ENCODE measurements around the gene MFSD2A. TPM values are rescaled to one million over a fixed set of nuclear protein-coding genes. Genes with fewer than 3 reads are reported as not detected.

The MFSD2A gene
- total and polyA plus RNA-seq, 3 donors from 2014 or later: 122 to 201 (median 185) TPM

DNA sequence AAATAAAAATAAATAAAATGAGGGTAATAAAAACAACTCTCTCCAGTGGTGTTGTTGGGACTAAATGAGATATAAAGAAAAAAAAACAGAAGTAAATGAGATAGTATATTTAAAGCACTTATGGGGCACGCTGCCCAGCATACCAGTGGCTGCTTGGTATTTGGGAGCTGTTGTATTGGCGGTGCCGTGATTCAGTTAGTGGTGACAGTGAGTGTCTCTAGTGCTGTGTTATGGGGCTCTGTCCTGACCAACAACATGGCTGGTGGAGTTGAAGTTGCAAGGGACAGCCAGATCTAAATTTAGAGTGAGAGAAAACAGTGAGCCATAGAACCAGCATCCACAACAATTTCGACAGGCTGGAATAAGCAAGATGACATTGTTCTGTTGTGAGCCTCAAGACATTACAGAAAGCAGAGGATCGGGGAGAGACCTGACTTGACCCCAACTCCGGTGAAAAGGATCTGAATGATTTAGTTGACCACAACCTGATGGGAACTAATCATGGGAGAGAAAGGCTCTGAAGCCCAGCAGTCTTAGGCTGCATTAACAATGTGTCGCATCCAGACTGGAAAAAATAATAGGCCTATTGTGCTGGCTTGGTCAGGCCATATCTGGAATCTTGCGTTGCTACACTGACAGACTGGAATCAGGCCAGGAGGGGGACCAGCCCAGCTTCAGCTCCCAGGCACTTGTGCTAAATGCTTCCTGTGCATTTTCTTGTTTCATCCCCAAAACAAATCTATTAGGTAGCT lies 2.4 kb upstream of the MFSD2A start:
- no peak for TF ChIP-seq POLR2A (IDR thresholded peaks at IDR 0.05)
- TF ChIP-seq, protein P1, sequence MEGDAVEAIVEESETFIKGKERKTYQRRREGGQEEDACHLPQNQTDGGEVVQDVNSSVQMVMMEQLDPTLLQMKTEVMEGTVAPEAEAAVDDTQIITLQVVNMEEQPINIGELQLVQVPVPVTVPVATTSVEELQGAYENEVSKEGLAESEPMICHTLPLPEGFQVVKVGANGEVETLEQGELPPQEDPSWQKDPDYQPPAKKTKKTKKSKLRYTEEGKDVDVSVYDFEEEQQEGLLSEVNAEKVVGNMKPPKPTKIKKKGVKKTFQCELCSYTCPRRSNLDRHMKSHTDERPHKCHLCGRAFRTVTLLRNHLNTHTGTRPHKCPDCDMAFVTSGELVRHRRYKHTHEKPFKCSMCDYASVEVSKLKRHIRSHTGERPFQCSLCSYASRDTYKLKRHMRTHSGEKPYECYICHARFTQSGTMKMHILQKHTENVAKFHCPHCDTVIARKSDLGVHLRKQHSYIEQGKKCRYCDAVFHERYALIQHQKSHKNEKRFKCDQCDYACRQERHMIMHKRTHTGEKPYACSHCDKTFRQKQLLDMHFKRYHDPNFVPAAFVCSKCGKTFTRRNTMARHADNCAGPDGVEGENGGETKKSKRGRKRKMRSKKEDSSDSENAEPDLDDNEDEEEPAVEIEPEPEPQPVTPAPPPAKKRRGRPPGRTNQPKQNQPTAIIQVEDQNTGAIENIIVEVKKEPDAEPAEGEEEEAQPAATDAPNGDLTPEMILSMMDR (IDR thresholded peaks at IDR 0.05): no peak
- intact Hi-C loops (cut with DNase I; ENCODE audit: low total_unique reads): no loop called here
- peak; percentile 92 for DNase-seq
- Histone ChIP-seq H3K9me3 (no peaks in the 10 kb centered on the region), H3K4me3 (no peak overlapping the region), H3K27me3 (no peaks in the 10 kb centered on the region), H3K36me3 (ENCODE audit: low read depth, missing control alignments) (no peaks in the 10 kb centered on the region), H3K27ac (peak overlapping the region; percentile 39 to 72), H3K4me1 (peaks cover 44% of the 10 kb centered on the region)
- 53 to 61% methylated on average over 8 of the region's 8 CpGs for WGBS, 2 donors

DNA sequence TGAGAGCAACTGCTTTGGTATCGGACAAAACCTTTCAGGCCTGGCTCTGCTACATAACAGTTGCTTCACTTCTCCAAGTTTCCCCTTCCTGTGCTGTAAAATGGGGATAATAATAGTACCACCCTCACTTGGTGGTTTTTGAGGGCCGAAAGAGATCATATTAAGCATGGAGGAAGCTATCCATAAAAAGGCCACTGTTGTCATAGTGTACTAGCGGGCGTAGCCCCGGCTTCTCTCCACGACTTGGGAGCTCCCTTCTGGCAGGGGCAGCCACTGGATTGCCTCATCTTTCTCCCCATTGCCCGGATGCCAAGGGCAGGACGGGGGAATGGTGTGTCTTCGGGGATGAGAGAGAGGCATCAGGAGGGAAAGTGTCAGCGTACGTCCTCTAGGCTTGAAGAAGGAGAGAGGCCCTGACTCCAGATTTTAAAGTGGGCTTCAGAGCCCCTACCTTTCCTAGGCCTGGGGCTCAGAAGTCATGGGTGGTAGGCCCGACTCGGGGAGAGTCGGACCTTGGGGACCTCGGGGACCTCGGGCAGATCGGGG lies 548 bp upstream of the MFSD2A start:
- WGBS, 2 donors: 38 to 49% methylated on average over 9 to 17 of the region's 17 CpGs
- intact Hi-C loops (cut with DNase I; ENCODE audit: low total_unique reads): no loop called here
- no peaks in the 10 kb centered on the region for H3K36me3 ChIP-seq (ENCODE audit: low read depth, missing control alignments)
- H3K27me3 ChIP-seq: no peaks in the 10 kb centered on the region
- TF ChIP-seq, protein P1 (IDR thresholded peaks at IDR 0.05): no peak
- no peak for TF ChIP-seq POLR2A (IDR thresholded peaks at IDR 0.05)
- DNase-seq: no peak
- H3K4me3 ChIP-seq: peak overlapping the region; percentile 55 to 81
- peaks cover 50% of the 10 kb centered on the region for H3K4me1 ChIP-seq
- peak overlapping the region; percentile 28 to 39 for H3K27ac ChIP-seq
- no peaks in the 10 kb centered on the region for H3K9me3 ChIP-seq

DNA sequence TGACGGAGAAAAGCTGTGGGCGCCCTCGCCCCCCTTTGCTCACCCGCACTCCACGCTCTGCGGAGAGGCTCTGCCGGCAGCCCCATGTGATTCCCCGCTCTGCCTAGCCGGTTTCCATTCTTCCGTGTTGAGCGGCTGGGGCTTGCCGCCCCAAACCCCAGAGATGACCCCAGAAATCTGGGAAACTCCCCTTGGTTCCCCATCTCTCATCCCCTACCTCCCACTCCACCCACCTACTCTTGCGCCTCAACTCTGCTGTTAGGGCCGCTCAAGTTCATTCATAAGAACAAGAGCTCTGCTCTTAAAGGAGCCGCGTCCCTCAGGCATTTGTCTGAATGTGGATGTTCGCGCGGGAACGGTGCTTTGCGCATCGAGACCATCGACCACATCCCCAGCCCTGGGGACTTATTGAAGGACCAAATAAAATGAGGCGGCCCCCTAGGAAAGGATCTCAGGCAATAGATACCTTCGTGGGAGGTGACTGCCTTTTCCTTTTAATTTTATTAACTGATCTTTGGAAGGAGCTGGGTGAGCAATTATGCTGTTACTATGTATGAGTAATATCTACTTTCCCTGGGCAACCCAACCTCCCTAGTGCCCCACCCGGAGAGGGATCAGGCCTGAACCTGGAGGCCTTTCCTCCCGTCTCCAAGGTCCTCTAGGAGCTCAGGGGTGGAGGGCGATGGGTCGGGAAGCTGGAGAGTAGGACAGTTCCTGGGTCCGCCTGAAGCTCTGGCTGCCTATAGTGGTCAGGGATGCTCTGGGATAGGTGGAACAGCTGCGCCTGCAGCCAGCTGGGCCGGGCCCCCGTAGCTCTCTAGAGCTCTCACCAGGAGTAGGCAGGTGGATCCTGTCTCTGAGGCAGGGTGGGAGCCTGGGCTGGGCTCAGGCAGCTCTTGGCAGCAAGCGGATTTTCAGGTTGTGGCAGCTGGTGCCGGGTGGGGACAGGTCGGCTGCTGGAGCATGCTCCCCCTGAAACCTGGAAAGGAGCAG lies 898 bp downstream of the MFSD2A start:
- no peaks in the 10 kb centered on the region for H3K36me3 ChIP-seq (ENCODE audit: low read depth, missing control alignments)
- H3K27me3 ChIP-seq: no peaks in the 10 kb centered on the region
- peak; percentile 73 for DNase-seq
- intact Hi-C loops (cut with DNase I; ENCODE audit: low total_unique reads): no loop called here
- H3K27ac ChIP-seq: peak overlapping the region; percentile 34 to 74
- H3K4me1 ChIP-seq: peaks cover 59% of the 10 kb centered on the region
- no peaks in the 10 kb centered on the region for H3K9me3 ChIP-seq
- no peak for TF ChIP-seq POLR2A (IDR thresholded peaks at IDR 0.05)
- TF ChIP-seq, protein P1 (IDR thresholded peaks at IDR 0.05): no peak
- 5 to 6% methylated on average over 30 to 36 of the region's 36 CpGs for WGBS, 2 donors
- H3K4me3 ChIP-seq: peak overlapping the region; percentile 55 to 81

DNA sequence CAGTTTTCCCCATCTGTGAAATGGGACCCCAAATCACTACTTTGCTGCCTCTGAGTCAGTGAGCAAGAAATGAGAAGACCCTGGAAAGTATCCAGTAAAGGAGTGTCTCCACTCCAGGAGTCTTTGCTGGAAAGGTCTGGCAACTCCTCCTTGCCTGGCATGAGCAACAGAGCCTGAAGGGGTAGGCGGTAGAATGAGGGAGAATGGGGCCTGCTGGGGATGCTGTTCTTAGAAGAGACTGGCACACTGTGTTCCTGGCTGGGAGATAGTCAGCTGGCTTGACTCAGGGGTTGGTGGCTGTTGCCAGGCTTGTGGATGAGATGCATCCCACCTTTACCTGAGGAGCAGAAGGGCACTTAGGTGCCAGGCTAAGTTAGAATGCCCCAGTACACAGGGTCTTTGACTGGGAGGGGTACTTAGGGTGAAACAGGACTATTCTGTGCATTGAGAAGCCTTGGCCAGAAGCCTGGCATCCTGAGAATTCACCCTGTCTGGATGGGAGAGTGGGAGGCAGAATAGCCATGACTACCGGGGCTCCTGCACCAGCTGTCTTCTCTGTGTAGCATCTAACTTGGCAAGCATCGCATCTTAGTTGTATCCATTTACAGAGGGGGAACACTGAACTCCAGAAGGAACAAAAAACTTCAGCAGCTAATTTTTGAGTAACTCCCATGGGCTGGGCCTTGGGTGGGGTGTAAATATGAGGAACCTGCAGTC lies 2.5 kb downstream of the MFSD2A start:
- peak overlapping the region; percentile 45 to 50 for H3K27ac ChIP-seq
- no peaks in the 10 kb centered on the region for H3K9me3 ChIP-seq
- 38 to 52% methylated on average over 3 of the region's 3 CpGs for WGBS, 2 donors
- no peak overlapping the region for H3K4me3 ChIP-seq
- no peak for TF ChIP-seq POLR2A (IDR thresholded peaks at IDR 0.05)
- peak; percentile 82 for DNase-seq
- intact Hi-C loops (cut with DNase I; ENCODE audit: low total_unique reads): no loop called here
- no peaks in the 10 kb centered on the region for H3K36me3 ChIP-seq (ENCODE audit: low read depth, missing control alignments)
- H3K27me3 ChIP-seq: no peaks in the 10 kb centered on the region
- peaks cover 49% of the 10 kb centered on the region for H3K4me1 ChIP-seq

All from testis (tissue), 3 donors.